HCEC 1CT (cell line): ENCODE results near the gene THAP11.
"Not testable (repeated sequence)": the region's sequence is repeated elsewhere in the genome, so short reads cannot be mapped to it uniquely, and the experiment has no call there.

Experiments used
- DNase-seq: peaks from one replicate; pipeline ENCODE4 v3.0.0-alpha.2; 2017

THAP11 gene

DNA sequence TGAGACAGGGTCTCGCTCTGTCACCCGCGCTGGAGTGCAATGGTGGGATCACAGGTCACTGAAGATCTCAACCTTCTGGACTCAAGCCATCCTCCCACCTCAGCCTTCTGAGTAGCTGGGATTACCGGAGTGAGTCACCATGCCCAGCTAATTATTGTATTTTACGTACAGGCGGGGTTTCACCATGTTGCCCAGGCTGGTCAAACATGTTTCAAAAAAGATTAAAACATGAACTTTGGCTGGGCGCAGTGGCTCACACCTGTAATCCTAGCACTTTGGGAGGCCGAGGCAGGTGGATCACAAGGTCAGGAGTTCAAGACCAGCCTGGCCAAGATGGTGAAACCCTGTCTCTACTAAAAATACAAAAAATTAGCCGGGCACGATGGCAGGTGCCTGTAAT lies 4.9 kb upstream of the THAP11 start:
- DNase-seq: not testable (repeated sequence)

DNA sequence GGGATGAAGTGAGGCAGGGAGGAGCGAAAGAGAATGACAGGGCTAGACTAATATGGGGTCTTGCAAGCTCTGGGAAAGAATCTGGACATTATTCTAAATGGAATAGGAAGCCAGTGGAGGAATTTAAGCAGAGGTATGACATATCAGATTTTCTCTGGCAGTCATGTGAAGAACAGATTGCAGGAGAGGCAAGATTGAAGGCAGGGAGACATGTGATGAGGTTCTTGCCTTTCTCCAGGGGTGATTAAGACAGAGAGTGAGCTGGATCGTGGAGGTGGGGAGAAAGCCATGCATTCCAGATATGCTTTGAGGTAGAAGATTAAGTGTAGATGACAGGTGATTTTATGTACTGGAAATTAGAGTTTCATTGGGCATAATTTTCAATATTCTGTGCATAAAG lies 4.3 kb upstream of the THAP11 start:
- no peak for DNase-seq

DNA sequence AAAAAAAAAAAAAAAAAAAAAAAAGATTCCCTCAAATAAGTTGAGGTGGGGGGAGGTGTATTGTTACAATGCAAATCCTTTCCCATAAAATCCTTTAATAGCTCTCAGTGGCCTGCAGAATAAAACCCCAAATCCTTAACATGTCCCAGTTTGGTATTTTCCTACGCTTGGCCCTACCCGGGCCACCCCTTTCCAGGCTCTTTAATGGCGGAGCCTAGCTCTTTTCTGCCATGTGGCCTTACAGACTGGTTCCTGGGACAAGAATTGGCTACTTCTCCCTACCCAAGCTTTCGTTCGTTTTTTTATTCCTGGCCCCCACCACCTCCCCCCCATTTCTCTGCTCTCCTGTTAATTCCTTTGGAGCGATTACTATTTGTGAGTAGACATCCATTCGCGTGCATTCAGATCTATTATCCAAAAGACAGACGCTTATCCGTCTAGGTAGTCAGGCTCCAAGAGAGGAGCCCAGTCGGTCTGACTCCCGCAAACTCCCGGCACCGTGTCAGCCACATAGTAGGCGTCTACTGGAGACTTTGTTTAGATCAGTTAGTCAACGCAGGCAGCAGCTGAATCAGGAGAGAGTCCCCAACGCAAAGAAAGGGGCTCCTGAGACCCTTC lies 813 bp upstream of the THAP11 start:
- DNase-seq: no peak

DNA sequence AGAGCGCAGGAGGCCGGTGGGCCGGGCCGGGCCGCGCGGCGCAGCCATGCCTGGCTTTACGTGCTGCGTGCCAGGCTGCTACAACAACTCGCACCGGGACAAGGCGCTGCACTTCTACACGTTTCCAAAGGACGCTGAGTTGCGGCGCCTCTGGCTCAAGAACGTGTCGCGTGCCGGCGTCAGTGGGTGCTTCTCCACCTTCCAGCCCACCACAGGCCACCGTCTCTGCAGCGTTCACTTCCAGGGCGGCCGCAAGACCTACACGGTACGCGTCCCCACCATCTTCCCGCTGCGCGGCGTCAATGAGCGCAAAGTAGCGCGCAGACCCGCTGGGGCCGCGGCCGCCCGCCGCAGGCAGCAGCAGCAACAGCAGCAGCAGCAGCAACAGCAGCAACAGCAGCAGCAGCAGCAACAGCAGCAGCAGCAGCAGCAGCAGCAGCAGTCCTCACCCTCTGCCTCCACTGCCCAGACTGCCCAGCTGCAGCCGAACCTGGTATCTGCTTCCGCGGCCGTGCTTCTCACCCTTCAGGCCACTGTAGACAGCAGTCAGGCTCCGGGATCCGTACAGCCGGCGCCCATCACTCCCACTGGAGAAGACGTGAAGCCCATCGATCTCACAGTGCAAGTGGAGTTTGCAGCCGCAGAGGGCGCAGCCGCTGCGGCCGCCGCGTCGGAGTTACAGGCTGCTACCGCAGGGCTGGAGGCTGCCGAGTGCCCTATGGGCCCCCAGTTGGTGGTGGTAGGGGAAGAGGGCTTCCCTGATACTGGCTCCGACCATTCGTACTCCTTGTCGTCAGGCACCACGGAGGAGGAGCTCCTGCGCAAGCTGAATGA lies 606 bp downstream of the THAP11 start:
- peak; percentile 52 for DNase-seq

DNA sequence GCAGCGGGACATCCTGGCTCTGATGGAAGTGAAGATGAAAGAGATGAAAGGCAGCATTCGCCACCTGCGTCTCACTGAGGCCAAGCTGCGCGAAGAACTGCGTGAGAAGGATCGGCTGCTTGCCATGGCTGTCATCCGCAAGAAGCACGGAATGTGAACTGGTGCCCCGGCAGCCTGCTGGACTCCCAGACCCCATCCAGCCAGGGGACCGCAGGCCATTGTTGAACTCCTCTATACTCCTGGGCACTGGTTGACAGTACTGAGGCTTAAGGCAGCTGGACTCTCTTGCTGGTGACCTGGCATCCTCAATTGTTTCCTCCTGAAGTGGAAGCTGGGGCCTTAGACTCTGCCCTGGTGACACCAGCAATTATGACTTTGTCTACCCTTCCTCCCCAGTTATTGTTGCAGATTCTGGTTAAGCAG lies 1.2 kb downstream of the THAP11 start:
- peak; percentile 23 for DNase-seq

DNA sequence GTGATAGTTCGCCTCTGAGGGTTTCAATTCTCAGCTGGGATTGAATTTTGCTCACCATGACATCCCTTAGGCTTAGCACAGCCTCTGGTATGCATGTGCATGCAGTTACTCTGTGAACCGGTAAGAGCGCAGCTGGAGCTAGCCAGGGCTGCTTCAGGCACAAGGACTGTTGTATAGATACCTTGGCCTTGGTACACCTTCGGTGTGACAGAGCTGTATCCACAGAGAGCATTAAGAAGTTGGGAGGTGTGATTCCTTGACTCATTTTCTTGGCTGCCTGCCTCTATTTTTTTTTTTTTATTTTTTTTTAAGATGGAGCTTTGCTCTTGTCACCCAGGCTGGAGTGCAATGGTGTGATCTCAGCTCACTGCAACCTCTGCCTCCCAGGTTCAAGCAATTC lies 2.4 kb downstream of the THAP11 start:
- peak; percentile 34 for DNase-seq

DNA sequence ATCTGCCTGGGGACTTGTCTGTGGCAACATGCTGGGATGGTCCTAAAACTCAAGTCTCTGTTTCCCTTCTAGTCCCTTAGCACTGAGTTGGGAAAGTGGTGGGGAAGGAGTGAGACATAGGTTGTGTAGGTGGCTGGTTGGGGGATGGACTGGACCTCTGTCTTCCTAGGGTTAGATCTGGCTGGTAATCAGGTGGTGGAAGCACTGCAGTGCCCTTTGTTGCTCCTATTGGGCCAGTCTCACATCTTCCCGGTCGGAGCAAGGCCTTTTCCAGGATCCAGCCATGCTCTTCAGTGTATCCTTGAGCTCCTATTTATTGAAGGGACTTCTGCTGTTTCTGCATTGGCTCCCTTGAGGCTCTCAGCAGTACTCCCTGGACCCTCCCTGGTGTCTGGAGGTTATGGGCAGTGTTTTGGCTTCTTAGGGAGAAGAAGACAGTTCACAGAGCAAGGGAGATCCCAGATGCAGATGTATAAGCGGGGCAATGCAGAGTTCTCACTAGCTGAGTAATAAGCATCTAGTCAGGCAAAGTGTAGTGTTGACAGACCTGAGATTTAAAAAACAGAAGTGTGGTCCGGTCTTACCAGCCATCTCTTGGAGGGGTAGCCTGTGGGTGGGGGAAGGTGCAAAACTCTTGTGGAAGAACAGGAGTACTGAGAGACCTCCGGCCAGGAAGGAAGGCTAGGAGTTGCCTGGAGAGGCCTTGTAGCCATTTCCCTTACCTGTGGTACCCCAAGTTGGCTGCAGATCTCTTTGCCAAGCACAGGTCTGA lies 3.4 kb downstream of the THAP11 start:
- no peak for DNase-seq

DNA sequence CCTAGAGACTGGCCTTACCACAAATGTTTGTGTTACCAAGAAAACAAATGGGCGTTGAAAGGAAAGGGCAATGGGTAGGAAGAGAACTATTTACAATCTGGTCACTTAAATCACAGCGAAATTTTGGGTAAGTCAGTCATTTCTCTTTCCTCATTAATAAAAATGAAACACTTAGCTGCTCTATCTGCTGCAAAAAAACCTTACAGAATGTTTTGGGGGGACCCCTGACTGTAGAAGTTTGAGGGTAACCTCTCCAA lies 3.9 kb downstream of the THAP11 start:
- DNase-seq: no peak

DNA sequence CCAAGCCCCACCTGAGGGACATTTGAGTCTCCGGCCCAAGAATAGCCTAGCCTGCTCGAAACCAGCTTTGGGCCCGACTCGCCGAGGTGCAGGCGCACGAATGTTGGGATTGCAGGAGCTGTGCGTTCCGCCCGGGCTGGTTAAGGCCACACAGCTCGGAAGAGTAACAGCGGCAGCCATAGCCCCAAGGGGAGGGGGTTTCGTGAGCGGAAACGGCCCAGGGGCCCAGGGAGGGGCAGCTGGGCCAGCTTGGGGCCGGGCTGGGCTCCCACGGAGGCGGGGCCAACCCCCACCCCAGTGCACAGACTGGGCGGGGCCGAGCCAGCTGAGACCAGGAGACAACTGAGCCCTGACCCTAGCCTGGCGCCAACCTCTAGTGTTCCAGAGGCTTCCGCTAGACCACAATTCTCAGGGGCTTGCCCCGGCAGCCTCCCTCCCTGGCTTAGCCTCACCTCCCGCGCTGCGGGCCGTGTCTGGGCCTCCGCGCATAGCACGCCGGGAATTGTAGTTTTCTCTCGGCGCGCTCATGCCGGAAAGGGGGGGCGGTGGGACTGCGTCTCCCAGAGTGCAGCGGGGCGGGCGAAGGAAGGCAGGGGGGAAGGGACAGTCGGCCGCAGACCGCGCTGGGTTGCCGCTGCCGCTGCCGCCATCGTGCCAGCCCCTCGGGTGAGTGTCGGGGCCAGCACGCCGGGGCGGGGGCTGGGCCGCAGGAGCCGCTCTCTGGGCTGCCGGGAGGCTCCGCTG lies 4.4 kb downstream of the THAP11 start, which contains the start of gene NUTF2:
NUTF2 (plus strand) TSS at position 614 of the 744 bp plus-strand sequence. CDS start 18,198 bp downstream, outside the sequence.
- DNase-seq: peak; percentile 91

DNA sequence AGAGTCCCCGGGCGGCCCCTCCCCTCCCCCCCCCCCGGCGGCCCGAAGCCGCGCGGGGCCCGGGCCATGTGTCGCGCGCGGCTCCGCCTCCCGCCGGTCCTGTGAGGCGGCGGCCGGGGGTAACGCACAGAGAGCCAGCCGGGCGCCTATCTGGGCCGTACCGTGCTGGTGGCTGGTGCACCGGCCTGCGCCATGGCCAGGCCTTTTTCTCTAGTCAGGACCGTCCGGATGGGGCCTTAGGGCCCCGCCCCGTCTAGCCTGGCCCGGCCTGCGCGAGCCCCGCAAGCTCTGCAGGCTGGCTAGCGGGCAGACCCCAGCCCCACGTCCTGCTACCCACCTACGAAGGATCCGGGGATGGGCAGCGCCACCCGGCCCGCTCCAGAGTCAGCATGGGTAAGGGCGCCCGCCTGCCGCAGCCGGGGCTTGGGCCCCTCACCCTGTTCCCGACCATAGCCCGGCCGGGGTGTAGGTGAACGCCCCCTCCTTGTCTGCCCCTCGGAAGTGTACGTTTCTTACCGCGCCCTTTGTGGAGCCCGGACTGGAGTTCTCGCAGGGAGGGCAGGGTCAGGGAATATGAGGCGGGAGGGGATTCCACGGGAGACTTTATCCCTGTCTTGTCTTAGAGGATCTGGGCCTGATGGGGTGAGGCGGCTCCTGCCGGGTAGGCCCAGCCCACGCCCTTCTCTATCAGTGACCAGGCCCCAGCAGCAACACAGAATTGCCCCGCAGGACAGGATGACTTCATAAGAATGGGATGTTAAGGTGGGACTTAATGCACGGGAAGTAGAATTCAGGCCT lies 5.1 kb downstream of the THAP11 start, which contains the start of gene CENPT:
CENPT (minus strand) TSS at position 630 of the 798 bp plus-strand sequence. CDS start 13,834 bp downstream, outside the sequence.
- DNase-seq: peak; percentile 42

DNA sequence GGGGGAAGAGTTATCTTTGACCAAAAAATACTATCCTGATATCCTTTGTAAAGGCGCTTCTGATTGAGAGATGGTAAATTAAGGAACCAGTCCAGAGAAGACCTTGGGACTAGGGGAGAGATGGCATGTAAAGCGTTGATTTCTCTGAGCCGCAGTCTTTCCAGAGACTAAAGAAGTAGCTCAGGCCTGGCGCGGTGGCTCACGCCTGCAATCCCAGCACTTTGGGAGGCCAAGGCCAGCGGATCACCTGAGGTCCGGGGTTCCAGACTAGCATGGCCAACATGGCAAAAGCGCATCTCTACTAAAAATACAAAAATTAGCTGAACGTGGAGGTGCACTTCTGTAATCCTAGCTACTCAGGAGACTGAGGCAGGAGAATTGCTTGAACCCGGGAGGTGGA lies 6.0 kb downstream of the THAP11 start:
- DNase-seq: no peak

DNA sequence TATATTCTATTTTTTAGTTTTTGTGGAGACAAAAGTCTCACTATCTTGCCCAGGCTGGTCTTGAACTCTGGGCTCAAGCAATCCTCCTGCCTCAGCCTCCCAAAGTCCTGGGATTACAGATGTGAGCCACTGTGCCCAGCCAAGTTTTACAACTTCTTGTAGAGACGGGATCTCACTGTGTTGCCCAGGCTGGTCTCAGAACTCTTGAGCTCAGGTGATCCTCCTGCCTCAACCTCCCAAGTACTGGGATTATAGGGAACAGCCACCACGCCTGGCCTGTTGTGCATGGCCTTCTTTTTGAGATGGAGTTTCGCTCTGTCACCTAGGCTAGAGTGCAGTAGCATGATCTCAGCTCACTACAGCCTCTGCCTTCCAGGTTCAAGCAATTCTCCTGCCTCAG lies 11.6 kb downstream of the THAP11 start:
- DNase-seq: no peak

DNA sequence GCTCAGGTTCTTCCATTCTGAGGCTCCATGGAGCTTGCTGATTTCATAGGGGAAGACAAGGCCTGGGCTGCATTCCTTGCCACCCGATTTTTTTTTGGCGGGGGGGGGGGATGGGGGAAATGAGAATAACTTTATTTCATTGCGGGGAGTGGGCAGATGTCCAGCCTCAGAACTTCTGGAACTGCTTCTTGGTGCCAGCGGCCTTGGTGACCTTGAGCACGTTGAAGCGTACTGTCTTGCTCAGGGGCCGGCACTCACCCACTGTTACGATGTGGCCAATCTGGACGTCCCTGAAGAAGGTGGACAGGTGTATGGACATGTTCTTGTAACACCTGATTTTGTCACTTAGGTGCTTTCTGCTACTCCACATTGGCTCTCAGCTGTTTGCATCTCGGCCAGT lies 13.7 kb downstream of the THAP11 start:
- DNase-seq: no peak

DNA sequence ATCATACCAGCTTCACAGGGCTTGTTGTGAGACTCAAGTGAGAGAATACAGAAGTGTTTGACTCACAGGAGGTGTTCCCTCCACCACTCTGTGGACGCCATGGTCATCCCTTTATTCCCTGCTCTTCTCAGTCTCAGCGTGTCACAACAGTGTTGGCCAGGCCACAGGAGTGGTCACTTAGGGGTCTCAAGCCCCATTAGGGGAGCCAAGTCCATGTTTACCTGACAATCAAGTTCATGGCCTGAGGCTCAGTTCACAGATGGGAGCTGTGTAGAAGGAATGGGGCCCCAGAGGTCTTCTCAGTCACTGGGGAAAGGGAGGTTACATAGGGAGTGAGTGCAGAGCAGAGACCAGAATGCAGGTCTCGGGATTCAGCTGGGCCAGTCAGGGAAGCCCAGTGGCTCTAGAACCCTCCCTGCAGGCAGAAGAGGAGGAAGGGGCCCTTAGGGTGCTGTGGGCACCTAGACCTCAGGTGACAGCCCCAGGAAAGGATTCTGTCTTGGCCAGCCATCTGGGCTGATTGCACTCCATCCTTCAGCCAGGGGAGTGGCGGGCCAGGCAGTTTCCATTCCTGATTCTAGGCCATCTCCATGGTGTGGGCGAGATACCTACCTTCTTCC lies 14.9 kb downstream of the THAP11 start:
- no peak for DNase-seq

DNA sequence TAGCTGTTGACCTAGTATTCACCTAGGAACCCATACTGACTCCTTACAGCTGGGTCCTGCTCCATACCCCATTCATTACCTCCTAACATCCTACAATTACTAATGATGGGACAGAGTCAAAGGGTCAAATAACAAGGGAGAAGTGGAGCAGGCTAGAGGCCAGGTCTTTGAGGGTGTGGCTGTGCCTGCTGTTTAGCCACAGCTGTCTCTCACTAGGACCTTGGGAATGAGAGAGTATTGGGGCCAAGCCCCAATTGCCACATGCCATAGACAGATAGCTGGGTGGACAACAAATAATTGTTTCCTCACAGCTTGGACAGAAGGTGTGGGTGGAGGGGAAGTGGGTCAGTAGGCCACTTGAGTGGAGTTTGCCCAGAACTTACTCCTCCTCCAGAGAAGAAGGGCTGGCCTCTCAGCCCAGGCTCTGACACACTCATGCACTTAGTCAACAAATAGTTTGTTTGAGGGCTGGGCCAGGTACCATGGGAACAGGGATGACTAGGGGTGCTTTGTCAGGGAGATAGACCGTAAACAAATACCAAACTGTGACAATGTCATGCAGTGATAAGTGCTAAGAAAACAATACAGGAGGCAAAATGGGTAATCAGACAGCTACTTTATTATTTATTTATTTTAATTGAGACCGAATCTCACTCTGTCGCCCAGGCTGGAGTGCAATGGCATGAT lies 15.6 kb downstream of the THAP11 start:
- peak; percentile 93 for DNase-seq

DNA sequence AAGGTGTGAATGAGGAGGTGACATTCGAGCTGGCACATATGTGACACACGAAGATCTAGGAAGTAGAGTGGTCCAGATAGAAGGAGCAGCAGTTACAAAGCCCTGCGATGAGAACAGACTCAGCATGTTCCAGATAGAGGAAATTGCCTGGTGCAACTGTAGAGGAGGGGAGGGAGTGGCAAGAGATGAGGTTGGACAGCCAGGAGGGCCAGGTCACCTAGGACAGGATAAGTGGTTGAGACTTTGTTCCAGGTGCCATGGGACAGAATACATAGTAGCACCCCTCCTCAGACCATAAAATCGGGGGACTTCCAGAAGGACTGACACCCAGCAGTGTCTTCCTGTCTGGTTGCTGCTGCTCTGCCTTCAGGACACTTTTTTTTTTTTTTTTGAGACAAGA lies 16.4 kb downstream of the THAP11 start:
- no peak for DNase-seq

DNA sequence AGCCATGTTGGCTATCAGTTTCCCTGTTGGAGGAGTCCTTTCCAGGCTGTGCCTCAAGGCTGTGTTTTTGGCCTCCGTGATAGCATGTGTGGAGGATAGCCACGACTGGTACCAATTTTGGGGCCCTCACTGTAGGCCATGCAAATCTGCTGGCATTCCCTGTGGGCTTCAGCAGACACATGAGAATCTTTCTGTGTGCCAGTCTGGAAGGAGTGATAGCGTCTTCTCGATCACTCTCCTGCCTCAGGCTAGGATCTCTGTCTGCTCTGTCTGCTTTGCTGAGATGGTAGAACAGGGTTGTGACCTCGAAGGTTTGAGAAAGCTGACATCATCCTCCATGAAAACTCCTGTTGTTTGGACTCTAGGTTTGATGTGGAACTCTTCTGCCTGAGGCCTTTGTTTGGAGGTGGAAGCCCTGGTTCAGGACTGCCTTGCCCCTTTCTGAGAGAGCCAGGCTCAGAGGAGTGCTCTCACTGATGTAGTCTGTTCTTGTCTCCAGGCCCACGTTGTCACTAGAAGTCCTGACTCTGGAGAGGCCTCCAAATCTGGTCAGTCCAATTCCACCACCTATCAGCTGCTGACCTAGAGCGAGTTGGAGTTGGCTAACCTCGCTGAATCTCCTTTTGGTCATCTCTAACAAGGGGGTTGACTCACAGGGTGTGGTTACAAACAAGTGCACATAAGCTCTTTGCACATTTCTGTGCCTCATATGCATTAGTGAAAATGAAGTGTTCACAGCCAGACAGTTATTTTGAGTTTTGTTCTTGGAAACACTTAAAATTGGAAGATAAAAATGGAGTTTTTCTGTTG lies 18.7 kb downstream of the THAP11 start:
- DNase-seq: peak; percentile 77

DNA sequence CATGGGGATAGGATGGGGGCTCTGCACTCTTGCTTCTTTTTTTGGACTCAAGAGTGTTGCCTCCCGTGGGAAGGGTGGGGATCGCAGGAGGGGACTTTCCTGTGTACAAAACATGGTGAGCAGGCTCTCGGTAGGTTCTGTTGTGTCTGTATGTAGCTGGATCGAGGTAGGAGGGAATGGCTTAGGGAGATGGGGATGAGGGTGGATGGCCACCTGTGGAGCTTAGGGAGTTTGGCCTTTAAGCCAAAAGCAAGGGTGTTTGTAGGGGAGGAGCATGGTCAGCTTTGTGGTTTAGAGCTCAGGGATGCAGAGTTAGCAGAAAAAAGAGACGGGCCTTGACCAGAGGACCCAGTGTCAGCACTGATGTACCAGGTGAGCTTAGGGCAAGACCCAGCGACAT lies 19.8 kb downstream of the THAP11 start:
- DNase-seq: no peak

DNA sequence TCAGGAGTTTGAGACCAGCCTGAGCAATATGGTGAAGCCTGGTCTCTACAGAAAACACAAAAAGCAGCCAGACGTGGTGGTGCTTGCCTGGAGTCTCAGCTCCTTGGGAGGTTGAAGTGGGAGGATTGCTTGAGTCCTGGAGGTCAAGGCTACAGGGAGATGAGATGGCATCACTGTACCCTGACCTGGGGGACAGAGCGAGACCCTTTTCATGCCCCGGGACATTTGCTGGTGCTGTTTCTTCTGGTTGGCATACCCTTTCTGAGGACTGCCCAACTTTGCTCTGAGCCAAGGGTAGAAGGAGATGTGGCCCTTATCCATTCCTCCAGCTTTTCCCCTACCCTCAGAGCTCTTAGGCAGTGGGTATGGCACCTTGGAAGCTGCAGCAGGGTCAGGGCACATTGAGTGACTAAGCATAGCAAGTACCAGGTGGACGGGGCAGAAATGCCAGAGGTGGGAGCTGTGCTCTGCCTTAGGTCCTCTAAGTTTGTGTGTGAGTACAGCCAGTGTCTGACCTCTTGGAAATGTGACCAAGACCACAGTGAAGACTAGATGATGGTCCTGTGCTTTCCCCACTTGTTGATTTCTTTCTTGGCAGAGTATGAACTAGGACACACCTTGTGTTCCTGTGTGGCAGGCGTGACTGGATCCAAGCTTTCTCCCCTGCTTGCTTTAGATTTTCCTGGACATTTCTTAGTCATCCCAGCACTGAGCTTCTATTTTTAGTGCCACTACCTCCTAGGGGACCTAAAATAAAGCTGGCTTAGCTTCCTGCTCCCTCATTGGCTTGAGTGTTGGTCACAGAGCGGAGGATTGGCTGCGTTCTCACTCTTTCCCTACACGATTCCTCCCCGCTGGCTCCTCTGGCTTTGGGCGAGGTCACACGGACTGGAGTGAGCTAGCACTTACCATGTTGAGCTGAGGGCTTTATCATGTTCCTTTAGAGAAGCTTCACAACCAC lies 20.8 kb downstream of the THAP11 start:
- DNase-seq: no peak
